Keratinocyte (primary cell): ENCODE measurements around the gene RNPEPL1.

Experiments used
- EZH2 ChIP-seq: IDR thresholded peaks from one replicate; pipeline ENCODE4 v1.6.1; 2012; ENCODE audit warnings: inconsistent platforms, mild to moderate bottlenecking, low read length, moderate library complexity
- TF ChIP-seq, protein P1 (sequence below), 3 experiments: IDR thresholded peaks in 1 of 3; conservative IDR thresholded peaks in 1 of 3; optimal IDR thresholded peaks in 1 of 3; 2 replicates in 2 of 3; 3 replicates in 1 of 3; pipeline versions ENCODE3 to v1.5.1; 2011; ENCODE audit warnings: low read length in 3 of 3, mild to moderate bottlenecking in 3 of 3, moderate library complexity in 2 of 3, control low read depth in 1 of 3, inconsistent platforms in 1 of 3; ENCODE audit not compliant: insufficient read depth in 2 of 3; ENCODE audit errors: extremely low read depth in 1 of 3

DNA sequence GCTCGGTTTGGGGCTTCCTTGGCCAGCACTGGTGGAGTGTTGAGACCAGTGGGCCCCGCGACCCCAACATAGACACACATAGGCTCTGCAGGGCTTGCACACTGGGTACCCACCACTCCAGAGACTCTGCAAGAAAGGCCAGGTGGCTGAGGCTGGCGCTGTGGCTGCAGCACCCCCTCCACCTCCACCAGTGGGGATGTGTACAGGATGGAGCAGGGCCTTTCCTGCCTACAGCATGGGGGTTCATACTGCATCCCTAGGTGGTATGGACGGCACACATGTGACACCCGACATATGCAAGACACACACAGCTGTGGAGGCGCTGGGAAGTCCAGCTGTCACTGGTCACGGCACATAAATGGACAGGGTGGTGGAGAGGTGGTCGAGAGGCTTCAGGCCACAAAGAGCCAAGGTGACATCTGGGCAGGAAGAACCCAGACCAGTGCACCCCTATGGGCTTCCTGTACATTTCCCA lies 1.3 kb downstream of the RNPEPL1 start:
- no peak for TF ChIP-seq EZH2
- TF ChIP-seq, protein P1, sequence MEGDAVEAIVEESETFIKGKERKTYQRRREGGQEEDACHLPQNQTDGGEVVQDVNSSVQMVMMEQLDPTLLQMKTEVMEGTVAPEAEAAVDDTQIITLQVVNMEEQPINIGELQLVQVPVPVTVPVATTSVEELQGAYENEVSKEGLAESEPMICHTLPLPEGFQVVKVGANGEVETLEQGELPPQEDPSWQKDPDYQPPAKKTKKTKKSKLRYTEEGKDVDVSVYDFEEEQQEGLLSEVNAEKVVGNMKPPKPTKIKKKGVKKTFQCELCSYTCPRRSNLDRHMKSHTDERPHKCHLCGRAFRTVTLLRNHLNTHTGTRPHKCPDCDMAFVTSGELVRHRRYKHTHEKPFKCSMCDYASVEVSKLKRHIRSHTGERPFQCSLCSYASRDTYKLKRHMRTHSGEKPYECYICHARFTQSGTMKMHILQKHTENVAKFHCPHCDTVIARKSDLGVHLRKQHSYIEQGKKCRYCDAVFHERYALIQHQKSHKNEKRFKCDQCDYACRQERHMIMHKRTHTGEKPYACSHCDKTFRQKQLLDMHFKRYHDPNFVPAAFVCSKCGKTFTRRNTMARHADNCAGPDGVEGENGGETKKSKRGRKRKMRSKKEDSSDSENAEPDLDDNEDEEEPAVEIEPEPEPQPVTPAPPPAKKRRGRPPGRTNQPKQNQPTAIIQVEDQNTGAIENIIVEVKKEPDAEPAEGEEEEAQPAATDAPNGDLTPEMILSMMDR (optimal IDR thresholded peaks at IDR 0.05 in 1 of 3, IDR thresholded peaks at IDR 0.05 in 1 of 3, conservative IDR thresholded peaks at IDR 0.05 in 1 of 3; ENCODE audit: extremely low read depth in 1 of 3, insufficient read depth in 2 of 3, low read length in 3 of 3): no peak
